Measurements from ENCODE around the gene SDHD. TPM values are rescaled to one million over a fixed set of nuclear protein-coding genes. Genes with fewer than 3 reads are reported as not detected.

SDHD gene
- total and polyA plus RNA-seq, 2 donors (not counting 3 experiments of a cell fraction or from before 2014, with no cell fraction given) = 72.3 to 169 TPM

GRCh38 chr11:112096194-112096593, 9.5 kb downstream of the SDHD start:
- Histone ChIP-seq H3K27me3 (ENCODE audit: control insufficient read depth in 2 of 2, insufficient read depth in 2 of 2, low read length in 2 of 2) (no peaks in the 10 kb centered on the region), H3K9me3 (replicated peaks; ENCODE audit: control insufficient read depth, insufficient read depth, low read length) (no peaks in the 10 kb centered on the region), H4K20me1 (replicated peaks; ENCODE audit: control insufficient read depth, extremely low read depth, insufficient read depth, low read length) (no peaks in the 10 kb centered on the region), H3K79me2 (ENCODE audit: control insufficient read depth, insufficient read depth, low read length) (no peaks in the 10 kb centered on the region), H3K4me2 (ENCODE audit: insufficient read depth, low read length) (no peak overlapping the region), H3K4me3 (replicated peaks in 1 of 3; ENCODE audit: insufficient read depth in 1 of 3, low read depth in 1 of 3, low read length in 3 of 3) (no peak overlapping the region), H3K4me1 (ENCODE audit: control insufficient read depth, extremely low read depth, insufficient read depth, low read length) (no peaks in the 10 kb centered on the region), H3K9me1 (replicated peaks; ENCODE audit: control insufficient read depth, extremely low read depth, insufficient read depth, low read length) (no peaks in the 10 kb centered on the region), H3K36me3 (ENCODE audit: control insufficient read depth in 2 of 2, extremely low read depth in 1 of 2, insufficient read depth in 2 of 2, low read length in 2 of 2) (peaks cover 3 to 6% of the 10 kb centered on the region in 2 experiments), H3K9ac (replicated peaks; ENCODE audit: extremely low read depth, insufficient read depth, low read length) (no peak overlapping the region), H3K27ac (ENCODE audit: insufficient read depth, low read depth, low read length) (no peak overlapping the region), H2AFZ (ENCODE audit: low read depth, low read length) (no peak overlapping the region)
- ChIA-PET POLR2A (no interaction called here), CTCF (no interaction called here)
- TF ChIP-seq JUN (IDR thresholded peaks at IDR 0.05; ENCODE audit: borderline replicate concordance, insufficient read depth, insufficient read length, low read depth) (no peak), CTCF (IDR thresholded peaks at IDR 0.05; ENCODE audit: extremely low read depth in 1 of 2, insufficient read depth in 1 of 2, low read depth in 1 of 2, low read length in 2 of 2) (no peak), FOS (IDR thresholded peaks at IDR 0.05; ENCODE audit: borderline replicate concordance, insufficient read depth, low read length) (no peak), EZH2 (IDR thresholded peaks at IDR 0.05; ENCODE audit: borderline replicate concordance, low read depth, low read length, severe bottlenecking) (no peak), MAX (IDR thresholded peaks at IDR 0.05; ENCODE audit: insufficient read depth, insufficient read length) (no peak), GATA2 (IDR thresholded peaks at IDR 0.05; ENCODE audit: insufficient read depth, insufficient read length, low read depth, low read length) (no peak), POLR2A (IDR thresholded peaks at IDR 0.05; ENCODE audit: low read depth, low read length) (no peak), POLR2AphosphoS5 (IDR thresholded peaks at IDR 0.05; ENCODE audit: insufficient read depth, low read depth, low read length) (no peak), MYC (IDR thresholded peaks at IDR 0.05; ENCODE audit: low read depth, low read length) (no peak)
- FAIRE-seq = no peak
- no peak for DNase-seq (ENCODE audit: low read depth, low spot score)
- intact Hi-C loops (cut with micrococcal nuclease) (no loop called here), dilution Hi-C loops (cut with MboI; ENCODE audit: extremely low pct_ligation_motif_present, low sequenced_read_pairs) (no loop called here)
- no TSS peak for BruUV-seq (replicated peaks)
